Germinal center (tissue), 1 donor: ENCODE measurements around the gene IL5.

Source experiments
- DNase-seq: peaks from one replicate; pipeline ENCODE4 v3.0.0; 2012; ENCODE audit warnings: mixed read lengths, low spot score

IL5 gene

DNA sequence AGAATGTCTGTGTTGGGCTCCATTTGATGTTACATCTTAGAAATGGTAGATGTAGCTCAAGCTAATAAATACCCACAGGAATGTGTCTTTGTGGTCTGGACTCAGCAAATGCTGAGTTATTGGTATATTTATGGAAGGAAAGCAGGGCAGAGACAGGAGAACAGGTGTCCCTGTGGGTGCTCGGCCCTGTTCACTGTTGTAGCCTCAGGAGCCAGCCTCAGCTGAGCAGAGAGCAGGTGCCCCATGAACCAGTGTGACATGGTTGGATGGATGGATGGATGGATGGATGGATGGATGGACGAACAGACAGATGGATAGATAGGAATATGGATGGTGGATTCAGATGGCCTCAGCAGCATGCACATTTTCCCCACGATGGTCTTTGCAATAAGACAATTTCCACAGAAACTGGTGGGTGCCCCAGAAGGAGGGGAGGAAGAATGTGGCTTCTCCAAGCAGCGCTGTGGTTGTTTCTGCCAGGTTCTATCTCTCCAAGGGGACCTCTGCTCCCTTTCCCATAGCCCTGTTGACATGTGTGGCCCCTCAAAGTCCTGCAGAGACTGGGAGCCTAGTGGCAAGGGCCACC, 44.5 kb downstream of the IL5 start:
- DNase-seq: no peak

DNA sequence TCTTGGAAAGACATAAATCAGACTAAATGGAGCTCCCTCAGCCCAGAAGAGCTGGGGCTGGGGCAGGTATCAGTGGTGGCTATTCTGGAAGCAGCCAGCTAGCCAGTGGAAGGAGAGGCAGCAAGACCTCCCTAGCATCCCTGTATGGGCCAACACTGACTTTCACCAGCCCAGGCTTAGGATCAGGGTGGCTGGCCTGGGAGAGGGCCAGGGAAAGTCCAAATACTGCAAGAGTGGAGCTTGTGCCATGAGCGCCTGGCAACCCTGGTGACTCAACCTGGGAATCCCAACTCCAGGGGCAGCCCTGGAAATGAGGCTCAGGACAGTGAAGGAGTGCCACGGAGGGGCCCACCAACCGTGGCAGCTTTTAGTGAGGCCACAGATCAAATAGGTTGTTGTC, 45.2 kb downstream of the IL5 start:
- no peak for DNase-seq

DNA sequence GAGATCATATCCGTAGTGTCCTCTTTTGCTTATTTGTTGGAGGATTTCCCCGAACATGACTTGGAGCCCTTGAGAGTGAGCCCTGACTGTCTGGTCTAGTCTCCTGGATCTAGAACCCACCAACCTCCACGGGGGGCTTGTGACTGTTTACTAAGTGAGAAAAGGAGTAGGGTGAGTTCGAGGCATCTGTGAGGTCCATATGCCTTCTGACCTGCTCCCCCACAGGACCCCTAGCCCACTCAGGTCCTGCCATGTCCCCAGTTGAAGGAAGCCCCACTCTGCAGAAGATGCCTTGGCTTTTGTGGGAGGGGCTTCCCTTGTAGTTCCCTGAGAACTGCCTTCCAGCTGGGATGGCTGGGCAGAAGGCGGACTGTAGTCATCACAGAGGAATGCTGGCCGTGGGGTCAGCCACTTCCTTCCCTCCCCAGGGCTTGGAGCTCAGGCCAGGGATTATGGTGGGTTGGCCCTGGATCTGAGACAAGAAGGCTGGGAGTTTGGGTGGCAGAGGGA, 45.8 kb downstream of the IL5 start:
- DNase-seq: no peak

DNA sequence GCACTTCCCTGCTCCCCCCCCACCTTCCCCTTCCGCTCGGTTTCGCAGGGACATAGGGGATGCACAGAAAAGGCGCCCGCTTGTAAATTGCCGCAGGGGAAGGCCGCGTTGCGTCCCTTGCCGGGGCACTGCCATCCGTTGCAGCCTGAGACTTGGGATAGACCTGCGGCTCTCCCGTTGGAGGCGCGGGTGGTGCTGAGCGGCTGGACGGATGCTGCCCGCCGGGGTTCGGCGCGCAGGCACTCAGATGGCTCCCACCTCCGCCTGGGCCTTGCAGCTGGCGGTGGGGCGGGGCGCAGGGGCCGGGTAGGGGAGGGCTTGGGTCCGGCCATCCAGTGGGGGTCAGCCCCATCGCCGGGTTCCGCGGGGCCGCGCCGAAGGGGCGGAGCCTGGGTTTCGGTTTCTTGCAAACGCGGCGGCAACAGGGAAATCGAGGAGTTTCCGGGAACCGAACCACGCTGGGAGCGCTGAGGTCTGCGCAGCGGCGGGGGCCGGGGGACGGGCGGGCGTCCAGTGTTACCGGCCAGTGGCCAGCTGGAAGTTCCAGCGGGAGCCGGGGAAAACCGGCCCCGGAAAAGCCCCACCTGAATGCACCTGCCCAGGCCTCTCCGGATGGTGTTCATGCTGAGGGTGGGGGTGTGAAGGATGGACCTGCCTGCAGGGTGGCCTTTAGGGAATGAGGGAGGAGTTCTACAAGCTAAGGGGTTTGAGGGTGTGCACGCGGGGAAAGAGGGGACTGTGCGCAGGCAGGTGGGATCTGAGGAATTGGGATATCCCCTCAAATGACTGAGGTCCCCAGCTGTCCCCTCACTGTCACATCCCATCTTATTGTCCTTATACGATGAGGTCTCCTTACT, 46.5 kb downstream of the IL5 start:
- peak; percentile 76 for DNase-seq

DNA sequence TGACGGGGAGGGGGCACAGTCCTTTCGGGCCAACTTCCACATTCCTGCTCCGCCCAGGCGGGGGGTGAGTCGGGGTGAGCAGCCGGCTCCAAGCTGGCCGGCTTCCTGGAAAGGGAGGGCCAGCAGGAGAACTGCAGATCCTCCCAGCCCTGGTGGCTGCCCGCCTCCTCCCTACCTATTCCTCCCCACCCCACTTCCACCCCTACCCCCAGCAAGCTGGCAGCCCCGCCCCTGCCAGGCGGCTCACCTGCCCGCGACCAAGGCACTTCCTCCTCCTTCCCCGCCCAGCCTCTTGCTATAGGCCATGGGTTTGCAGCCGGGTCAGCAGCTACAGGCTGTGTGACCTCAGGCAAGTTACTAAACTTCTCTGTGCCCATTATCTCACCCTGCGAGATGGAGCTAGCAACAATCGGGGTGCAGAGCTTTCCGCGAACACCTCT, 47.1 kb downstream of the IL5 start:
- peak; percentile 90 for DNase-seq

DNA sequence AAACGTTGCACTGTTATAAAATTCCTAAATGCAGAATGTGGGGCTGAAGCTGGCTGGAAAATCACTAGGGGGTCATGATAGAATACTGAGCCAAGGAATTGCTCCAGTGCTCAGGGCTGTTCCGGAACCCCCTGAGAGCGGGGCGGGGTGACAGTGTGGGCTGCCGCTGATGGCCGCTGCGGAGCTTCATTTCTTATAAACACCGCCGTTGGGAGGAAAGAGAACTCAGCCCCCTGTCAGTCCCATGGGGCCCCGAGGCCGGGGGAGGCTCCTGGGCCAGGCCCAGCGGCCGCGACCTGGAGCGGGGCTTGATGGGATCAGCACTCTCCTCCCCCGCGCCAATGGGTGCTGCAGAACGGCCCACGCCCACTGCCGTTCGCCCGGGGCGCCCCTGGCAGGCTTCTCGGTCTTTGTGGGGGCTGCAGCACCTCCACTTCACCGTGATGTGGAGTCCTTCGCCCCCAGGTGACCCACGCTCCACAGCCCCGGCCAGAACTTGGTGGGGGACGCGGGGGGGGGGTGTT, 47.6 kb downstream of the IL5 start:
- DNase-seq: peak; percentile 87

DNA sequence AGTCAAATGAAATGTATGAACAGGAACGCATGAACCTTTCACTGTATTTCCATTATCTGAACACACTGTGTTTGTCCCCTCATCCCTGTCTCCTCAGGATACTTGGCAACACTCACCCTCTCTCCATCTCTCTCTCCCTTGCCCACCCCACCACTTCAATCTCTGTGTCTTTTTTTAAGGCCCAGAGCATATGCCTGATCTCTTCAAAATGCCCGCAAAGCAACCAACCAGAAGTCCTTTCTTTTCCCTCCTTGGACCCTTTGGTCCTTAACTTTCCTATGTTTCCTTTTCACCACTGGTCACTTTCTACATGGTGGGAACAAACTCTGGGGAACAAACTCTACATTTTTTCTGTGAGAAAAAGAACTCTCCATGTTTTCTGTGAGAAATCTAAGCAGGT, 49.5 kb downstream of the IL5 start:
- DNase-seq: no peak

DNA sequence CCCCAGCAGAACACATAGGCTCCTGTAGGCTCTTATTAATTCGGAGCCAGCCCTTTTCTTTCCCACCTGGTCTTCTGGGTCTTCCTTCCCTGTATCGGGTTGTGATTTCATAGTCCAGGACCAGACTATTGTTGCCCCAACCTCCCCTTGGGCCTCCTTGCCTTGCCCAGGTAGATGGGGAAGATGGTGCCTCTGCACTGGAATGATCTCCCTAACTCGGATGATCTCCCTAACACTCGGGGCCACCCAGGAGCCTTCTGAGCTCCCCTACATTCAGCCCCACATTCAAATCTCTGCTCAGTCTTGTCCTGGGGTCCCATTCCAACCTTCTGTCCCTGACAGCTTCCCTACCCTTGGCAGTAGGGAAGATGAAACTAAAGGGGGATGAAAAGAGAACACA, 50.1 kb downstream of the IL5 start:
- DNase-seq: no peak

DNA sequence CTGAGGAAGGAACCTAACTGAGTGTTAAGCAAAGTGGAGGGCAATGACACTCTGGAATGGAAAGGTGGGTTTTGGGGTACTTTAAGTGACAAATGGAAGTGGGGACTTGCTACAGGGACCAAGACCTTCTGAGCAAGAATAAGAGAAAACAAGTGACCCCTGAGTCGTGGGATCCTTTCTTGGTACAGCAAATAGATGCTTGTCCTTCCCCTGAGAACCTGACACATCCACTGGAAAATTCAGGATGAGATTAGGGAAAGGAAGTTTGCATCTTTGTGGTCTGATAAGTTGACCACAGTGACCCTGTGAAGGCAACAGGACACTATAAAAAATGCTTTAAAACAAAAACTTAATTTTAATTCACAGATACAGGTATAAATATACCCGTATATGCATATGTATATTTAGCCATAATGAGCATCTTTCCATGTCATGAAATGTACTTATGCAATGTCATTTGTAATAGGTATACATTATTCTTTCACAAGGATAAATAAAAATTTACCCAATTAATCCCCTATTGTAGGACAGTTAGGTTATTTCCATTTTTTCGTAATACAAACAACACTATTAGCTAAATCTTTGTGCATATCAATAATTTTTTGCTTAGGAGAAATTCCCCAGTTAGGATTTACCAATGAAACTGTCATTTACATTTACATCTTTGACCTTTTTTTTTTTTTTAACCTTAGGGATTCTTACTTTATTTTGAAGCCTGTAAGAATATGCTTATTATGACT, 50.8 kb downstream of the IL5 start:
- DNase-seq: no peak
